GM18498 (cell line): ENCODE measurements around the gene KAZN.

ENCODE experiments used
- ATAC-seq: cut with Tn5 transposase; IDR thresholded peaks from one replicate; pipeline ENCODE4 v1.9.1; 2021; ENCODE audit warnings: mild to moderate bottlenecking, moderate library complexity; ENCODE audit not compliant: unreplicated experiment

KAZN gene

DNA sequence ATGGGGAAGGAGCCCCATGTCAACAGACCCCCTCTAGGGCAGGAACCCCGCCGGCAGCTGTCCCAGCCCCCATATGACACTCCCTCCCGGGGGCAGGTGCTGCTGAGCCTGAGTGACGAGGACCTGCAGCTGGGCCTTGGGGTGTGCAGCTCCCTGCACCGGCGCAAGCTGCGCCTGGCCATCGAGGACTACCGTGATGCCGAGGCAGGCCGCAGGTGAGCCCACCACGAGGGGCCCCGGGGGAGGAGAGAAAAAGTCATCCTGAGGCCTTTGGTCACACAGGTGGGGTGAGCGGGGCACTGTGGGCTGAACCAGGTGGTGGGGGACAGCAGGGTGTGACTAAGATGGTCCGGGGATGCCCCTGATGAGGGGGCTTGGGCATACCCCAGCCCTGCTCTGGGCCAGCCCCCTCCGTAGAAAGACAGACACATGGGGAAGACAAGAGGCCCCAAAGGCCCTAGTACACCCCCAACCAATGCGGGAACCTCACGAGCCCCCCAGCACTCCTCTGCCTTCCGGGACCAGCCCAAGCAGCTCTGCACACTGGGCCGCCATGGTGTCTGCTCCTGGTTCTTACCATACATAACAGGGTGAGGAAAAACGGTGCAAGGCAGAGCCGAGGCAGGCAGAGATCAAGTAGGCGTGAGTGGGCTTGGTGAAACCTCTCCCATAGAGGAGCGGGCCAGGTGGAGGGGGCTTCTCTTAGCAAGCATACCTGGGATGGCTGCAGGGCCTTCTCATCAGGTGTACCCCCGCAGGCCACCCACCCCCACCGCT, 496.4 kb downstream of the KAZN start:
- no peak for ATAC-seq

DNA sequence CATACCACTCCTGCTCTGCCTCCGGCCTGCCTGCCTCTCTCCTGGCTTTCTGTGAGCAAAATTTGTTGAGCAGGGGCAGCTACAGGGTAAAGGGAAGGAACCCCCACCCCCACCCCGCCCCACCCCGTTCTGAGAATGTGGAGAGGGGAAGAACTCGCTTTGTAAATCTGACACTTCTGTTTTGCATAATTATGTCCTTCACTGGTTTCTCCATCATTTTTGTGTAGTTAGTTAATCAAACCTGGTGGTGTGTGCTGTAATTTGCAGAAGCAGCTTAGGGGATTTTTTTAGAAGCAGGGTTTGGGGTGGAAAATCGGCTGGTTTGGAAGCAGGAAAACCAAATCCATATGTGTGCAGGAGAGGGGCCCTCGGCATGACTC, 497.0 kb downstream of the KAZN start:
- no peak for ATAC-seq

DNA sequence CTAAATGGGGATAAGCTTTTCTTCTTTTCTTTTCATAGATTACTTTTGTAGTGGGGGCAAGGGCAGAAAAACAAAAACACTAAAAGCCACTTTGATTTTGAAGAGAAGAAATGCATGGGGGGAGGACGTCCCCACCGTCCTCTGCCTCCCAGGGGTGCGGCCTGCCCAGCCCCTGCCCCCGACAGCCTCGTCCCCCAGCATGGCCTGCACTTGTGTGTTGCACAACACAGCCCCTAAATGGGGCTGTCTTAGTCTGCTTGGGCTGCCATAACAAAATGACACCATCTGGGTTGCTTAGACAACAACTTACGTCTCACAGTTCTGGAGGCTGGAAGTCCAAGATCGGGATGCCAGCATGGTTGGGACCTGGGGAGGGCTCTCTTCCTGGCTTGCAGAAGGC, 497.8 kb downstream of the KAZN start:
- no peak for ATAC-seq

DNA sequence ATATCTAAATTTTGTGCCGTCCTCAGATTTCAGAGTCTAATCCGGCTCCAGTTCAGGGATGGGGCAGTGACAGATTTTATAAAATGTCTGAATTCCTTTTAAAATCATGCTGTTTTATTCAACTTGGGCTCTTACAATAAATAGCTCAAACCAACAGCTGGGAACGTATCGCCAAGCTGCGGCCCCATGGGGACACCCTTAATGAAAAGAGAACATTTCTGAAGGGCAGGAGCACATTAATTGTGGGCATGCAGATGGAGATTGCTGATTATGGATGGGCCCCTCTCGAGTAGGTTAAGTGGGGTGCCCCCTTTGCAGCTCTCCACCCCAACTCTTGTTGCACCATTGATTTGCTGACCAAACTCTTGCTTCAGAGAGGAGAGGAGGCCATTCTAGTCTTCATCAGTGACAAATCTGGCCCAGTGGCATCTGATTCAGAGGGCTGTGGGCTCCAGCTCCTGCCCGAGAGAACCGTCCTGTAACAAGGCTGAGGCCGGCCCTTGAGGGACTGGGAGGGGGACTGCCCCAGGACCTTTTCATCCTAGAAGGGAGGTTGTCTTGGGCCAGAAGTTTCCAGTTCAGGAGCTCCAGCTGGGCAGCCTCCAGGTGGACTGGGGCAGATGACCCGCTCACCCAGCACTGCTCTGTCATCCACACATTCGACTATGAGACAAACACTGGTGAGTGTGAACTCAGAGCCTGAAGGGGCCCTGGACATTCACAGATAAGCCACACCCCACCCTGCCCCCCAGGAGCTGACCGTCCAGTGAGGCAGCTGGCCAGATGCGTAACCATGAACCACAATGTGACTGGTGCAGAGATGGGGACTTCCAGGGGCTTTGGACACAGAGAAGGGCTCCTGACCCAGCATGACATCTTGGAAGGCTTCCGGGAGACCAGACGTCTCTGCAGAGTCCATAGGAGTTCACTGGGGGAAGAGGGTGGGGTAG, 500.0 kb downstream of the KAZN start:
- no peak for ATAC-seq

DNA sequence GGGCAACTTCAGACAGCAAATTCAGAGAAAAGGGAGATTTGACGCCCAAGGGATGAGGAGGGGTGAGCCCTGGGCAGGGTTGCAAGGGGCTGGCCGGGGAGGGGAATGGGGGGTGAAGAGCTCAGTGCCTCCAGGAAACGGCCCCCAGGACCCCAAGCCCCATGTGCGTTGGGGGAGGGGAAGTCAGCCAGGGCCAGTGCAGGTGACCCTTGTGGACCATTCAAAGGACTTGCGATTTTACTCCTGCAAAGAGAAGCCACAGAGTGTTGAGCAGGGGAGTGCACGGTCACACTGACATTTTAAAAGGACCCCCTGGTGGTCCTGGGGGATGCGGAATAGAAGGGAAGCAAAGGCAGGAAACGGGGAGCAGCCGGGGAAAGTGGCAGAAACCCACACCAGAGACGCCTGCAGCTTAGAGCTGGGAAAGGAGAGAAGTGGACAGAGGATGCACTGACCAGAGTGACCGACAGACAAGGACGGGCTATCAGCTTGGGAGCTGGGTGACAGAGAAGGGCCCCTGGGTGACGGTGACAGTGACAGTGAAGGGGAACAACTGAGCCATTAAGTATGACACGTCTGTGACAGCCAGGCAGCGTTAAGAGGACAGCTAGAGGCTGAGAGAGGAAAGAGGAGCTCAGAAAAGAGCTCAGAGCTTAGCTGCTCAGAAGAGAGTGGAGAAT, 501.1 kb downstream of the KAZN start:
- ATAC-seq: no peak

DNA sequence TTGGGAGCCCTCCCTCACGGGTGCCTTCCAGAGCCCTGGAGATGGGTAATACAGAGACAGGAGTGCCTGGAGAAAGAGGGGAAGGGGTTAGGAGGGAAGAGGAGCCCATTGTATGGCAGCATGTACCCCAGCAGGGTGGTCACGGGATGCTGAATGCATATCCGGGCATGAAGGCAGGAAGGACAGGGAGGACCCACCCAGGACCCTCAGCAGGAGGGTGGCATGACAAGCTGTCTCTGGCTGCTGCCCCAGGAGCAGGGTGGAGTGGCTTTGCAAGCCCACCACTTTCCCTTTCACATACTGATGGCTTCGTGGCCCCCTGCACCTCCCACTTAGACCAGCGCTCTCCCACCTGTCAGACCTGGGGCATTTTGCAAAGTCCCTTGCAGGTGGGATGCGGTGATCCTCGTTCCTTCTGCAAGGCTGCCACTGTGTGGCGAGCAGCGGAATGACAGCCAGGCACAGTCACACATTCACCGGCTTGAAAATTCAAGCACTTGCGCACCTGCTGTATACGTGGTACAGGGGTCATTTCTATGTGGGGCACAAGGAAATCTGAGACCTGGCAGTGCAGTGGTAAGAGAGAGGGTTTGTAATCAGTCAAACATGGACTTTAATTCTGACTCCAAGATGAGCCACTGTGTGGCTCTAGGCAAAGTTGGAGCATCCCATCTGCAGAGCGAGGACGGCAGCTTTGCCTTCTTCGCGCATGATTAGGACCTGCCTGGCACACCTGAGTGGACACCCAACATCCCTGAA, 501.8 kb downstream of the KAZN start:
- no peak for ATAC-seq

DNA sequence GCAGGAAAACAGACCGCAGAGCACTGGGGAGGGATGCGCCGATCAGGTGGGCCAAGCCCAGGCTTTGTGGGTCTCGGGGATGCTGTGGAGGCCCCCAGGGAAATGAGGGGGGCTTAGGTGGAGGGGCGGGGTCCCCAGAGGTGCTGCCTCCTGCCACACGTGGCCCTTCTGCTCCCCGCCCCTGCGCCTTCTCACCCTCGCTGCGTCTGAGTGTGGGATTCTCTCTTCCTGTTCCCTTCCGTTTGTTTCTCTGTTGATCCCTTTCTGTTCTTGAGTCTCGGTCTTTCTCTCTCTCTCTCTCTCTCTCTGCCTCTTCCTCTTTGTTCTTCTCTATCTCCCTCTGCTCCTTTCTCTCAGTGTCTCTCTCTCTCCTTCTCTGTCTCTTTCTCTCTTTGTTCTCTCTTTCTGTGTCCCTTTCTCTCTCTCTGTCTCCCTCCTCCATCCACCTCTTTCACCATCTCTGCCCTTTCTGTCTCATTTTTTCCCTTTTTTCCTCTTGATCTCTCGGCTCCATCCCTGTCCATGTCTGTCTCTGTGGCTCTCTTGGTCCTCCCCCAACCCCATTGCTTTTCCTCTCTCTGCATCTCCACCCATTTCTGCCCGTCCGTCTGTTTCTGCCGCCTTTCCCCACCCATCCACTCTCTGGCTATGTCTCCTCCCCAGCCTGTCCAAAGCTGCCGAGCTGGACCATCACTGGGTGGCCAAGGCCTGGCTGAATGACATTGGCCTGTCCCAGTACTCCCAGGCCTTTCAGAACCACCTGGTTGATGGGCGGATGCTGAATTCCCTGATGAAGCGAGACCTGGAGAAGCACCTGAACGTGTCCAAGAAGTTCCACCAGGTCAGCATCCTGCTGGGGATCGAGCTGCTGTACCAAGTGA, 502.6 kb downstream of the KAZN start:
- no peak for ATAC-seq

DNA sequence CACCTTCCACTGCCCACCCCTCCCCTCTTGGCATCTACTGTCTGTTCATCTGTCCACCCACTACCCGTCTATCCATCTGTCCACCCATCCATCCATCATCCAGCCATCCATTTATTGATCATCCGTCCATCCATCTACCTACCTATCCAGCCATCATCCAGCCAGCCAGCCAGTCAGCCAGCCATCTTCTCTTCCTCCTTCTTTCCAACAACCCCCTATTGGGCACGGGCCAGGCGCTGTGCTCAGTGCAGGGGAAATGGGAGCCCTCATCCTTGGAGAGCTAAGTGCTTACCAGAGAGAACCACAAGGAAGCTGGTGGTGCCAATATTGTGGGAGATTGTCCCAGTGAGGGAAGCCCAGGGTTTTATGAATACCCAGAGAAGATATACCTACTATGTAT, 503.3 kb downstream of the KAZN start:
- no peak for ATAC-seq

DNA sequence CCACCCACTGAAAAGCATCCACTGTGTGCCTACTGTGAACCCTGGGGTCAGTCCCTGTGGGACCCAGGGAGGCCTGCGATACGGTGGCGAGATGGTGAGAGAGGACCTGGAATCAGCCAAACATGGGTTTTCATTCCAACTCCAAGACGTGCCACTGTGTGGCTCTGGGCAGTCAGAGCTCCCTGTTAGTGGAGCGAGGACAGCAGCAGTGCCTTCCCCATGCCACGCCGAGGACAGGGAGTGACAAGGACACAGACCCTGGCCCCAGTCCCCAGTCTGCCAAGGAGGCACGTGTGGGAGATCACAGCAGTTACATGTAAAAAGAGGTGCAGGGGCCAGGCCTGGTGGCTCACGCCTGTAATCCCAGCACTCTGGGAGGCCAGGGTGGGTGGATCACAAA, 504.2 kb downstream of the KAZN start:
- ATAC-seq: no peak

DNA sequence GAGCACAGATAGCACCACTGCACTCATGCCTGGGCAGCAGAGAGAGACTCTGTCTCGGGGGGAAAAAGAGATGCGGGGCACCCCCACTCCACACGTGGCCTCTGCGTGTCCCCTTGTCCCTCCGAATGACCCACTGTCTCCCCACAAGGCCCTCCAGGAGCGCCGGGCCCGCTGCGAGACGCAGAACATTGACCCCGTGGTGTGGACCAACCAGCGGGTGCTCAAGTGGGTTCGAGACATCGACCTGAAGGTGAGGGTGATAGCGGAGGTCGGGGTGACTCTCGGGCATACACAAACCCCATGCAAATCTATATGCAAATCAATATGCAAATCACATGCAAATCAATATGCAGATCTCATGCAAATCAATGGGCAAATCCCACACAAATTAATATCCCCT, 504.7 kb downstream of the KAZN start:
- ATAC-seq: no peak

DNA sequence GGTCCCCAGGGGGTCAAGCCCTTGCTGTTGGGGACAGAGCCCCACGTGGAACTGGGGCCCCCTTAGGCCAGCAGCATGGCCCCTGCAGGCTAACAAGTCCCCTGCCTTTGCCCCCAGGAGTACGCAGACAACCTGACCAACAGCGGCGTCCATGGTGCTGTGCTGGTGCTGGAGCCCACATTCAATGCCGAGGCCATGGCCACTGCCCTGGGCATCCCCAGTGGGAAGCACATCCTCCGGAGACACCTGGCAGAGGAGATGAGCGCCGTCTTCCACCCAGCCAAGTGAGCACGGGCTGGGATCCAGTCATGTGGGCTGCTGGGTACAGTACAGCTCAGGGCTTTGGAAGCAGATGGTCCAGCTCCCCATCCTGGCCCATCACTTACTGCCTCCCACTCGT, 505.4 kb downstream of the KAZN start:
- ATAC-seq: no peak

DNA sequence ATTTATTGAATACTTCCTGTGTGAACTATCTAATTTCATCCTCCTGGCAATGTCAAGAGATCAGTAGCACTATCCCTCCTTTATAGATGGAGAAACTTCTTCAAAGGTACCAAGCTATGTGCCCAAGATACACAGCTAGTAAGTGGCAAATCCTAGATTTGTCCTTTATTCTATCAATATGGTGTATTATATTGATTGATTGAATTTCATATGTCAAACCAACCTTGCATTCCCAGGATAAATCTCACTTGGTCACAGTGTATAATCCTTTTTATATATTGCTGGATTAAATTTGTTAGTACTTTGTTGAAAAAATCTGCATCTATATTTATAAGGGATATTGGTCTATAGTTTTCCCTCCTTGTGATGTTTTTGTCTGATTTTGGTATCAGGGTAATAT, 506.3 kb downstream of the KAZN start:
- ATAC-seq: no peak

DNA sequence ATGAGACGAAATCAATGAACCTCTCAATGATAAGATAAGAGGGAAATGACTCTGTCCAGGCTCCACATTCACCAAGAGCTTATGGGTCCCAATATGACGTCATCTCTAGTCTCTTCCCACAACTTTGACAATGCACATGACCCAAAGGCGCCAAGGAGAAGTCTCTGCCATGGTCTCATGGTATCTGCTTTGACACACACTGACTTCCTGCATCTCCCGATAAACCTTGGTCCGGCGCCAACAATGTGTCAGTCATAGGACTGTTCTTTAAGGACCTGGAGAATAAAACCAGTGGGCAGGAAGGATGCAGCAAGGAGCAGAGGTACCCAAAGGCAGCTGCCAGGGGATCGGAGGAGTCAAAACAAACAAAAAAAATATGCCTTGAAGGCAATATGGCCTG, 508.1 kb downstream of the KAZN start:
- ATAC-seq: no peak

DNA sequence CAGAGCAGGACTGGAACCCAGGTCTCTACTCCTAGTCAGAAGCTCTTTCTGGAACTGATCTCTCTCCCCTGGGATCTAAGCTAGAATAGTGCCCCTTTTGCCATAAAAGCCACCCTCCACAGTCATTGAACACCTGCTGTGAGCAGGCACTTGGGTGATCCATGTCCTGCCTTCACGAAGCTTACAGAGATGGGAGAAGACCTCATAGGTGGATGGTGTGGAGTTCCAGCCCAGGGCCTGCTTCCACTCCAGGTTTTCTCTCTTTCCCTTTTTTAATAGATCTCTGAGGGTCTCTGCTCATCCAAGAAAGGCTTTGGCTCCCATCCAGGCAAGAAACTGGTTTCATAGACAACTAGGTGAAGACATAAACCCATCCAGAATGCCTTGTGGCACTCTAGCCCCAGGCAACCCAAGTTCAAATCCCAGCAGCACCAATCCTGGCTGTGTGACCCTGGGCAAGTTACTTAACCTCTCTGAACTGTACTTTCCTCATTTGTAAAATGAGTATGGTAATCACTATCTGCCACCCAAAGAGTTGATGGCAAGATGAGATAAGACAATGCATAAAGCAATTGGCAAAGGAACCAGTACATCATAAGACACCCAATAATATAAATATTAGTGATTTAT, 508.7 kb downstream of the KAZN start:
- no peak for ATAC-seq

DNA sequence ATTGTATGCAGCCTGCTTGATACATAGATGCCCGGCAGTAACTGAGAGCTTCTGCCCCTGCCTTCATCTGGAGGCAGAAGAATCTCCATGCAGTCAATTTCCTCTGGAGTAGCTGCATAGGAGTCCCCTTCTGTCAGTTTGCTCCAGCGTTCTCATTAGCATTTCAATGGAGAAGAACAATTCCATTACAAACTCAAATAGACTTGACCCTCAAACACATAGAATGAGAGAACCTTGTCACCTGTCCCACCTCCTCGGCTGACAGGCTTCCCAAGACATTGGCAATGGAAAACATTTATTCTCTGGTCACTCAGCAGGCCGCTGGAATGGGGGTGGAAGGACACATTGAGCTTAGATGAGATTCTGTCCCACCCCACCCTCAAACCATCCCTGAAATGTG, 509.4 kb downstream of the KAZN start:
- no peak for ATAC-seq

DNA sequence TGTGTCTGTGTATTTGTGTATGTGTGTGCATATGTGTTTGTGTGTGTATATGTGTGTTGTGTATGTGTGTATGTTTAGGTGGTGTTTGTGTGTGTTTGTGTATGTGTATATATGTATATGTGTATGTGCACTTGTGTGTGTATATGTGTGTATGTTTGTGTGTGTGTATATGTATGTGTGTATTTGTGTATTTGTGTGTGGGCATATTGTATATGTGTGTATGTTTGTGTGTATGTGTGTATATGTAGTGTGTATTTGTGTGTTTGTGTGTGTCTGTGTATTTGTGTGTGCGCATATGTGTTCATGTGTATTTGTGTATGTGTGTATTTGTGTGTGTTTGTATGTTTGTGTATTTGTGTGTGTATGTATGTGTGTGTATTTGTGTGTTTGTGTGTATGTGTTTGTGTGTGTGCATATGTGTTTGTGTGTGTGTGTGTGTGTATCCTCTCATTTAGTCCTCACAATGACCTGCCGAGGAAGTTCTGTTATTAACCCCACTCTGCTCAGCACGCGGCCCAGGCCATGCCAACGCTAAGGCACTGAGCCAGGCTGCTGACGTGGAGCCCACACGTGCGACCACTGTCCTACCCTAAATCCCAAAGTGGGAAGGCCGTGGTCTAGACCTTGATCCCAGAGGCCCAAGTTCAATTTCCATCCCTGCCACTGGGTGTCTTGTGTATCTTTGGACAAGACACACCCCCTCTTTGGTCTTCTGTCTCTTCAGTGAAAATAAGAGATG, 511.8 kb downstream of the KAZN start:
- ATAC-seq: no peak

DNA sequence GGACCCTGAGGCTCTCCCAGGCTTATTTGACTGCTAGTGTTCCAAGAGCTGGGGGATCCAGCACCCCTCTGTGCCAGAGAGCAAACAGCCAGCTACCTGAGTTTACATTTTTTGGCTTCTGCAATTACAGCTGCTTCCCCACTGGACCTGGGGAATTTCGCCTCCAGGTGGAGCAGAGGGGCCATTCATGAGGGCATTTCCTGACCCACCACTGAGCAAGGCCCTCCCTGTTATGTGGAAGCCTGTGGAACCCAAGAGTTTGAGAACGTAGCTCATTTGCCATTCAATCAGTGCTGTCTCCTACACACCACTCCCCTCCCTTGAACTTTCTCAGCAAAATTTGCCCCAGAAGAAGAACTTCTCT, 512.4 kb downstream of the KAZN start:
- no peak for ATAC-seq

DNA sequence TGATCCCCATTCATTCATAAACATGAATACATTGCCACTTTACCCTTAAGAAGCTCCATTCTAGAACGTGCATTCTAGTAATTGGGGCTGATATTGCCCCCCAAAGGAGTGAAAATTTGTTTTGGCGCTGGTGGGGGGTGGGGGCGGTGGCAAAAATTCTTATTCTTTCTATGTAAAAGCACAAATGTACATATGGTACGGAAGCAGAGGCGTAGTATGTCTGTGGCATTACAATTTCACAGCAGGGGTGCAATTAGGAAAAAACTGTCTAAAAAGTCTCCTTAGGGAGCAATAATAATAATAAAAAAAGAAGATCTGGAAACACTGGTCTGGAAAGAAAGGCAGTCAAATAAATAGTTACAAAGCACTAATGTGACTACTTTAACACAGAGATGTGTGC, 514.7 kb downstream of the KAZN start:
- no peak for ATAC-seq

DNA sequence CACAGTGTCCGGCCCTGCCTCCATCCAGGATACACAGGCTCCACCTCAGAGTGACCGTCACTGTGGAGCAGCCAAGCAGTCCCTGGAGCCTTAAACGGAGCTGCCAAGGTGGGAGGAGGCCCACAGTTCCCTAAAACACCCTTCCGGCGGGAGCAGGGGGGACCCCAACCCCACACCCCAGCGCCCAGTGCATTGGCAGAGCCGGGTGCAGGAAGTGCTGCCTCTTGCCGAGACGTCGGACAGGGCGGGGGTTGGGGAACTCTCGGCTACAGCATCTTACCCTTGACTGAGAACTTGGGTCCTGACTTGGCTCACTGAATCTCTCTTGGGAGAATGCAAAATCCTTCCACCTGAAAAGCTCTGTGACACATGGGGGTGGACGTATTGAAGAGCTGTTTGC, 516.4 kb downstream of the KAZN start:
- no peak for ATAC-seq
